WTC11 (cell line): ENCODE data around the gene ELOVL5.

Experiments used
- ARID4B ChIP-seq: sonication (generic); formaldehyde crosslinking; IDR thresholded peaks from 2 replicates; pipeline ENCODE4 v1.8.0; 2023; ENCODE audit warnings: missing genetic modification reagents, mild to moderate bottlenecking, borderline replicate concordance
- ATF1 ChIP-seq: sonication (generic); formaldehyde crosslinking; IDR thresholded peaks from 2 replicates; pipeline ENCODE4 v1.8.1; 2023; ENCODE audit warnings: mild to moderate bottlenecking, moderate library complexity, missing genetic modification reagents
- CTCF ChIP-seq: fragments of 200-600 bp; IDR thresholded peaks from 2 replicates; pipeline ENCODE4 v1.8.0; 2022; ENCODE audit warnings: antibody characterized with exemption
- NFYB ChIP-seq: sonication (generic); formaldehyde crosslinking; conservative IDR thresholded peaks from 2 replicates; pipeline ENCODE4 v1.8.0; 2022; ENCODE audit warnings: low read depth, missing genetic modification reagents
- NR2C2 ChIP-seq: sonication (generic); formaldehyde crosslinking; IDR thresholded peaks from 2 replicates; pipeline ENCODE4 v1.8.0; 2022; ENCODE audit warnings: mild to moderate bottlenecking, missing genetic modification reagents
- TP53 ChIP-seq: sonication (generic); formaldehyde crosslinking; IDR thresholded peaks from 2 replicates; pipeline ENCODE4 v1.8.1; 2023; ENCODE audit warnings: mild to moderate bottlenecking, missing genetic modification reagents
- ZNF317 ChIP-seq: sonication (generic); formaldehyde crosslinking; IDR thresholded peaks from 2 replicates; pipeline ENCODE4 v1.8.1; 2023; ENCODE audit warnings: low read depth, mild to moderate bottlenecking, moderate library complexity, missing genetic modification reagents, borderline replicate concordance
- ZNF512 ChIP-seq: sonication (generic); formaldehyde crosslinking; IDR thresholded peaks from 2 replicates; pipeline ENCODE4 v1.8.1; 2022; ENCODE audit warnings: missing genetic modification reagents, borderline replicate concordance
- TF ChIP-seq, protein P1 (sequence below): fragments of 250-450 bp; sonication (Bioruptor Pico); conservative IDR thresholded peaks from 2 replicates; pipeline ENCODE4 v1.9.0; 2021; ENCODE audit warnings: mild to moderate bottlenecking
- TF ChIP-seq, protein P2 (sequence below): sonication (generic); formaldehyde crosslinking; IDR thresholded peaks from 2 replicates; pipeline ENCODE4 v1.8.0; 2022; ENCODE audit warnings: mild to moderate bottlenecking, missing genetic modification reagents

DNA sequence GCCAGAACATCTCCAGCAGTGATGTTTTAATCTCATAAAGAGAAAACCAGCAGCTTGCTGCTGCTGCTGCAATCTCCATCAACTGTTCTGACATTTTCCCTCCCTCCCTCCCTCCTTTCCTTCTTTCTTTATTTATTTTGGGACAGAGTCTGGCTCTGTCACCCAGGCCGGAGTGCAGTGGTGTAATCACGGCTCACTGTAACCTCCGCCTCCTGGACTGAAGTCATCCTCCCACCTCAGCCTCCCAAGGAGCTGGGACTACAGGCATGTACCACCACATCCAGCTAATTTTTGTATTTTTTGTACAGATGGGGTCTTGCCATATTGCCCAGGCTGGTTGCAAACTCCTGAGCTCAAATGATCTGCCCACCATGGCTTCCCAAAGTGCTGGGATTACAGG, 5.7 kb downstream of the ELOVL5 start:
- TF ChIP-seq ZNF512 (CRISPR knock-in tag), result no peak
- TF ChIP-seq CTCF, result no peak
- TF ChIP-seq TP53, result no peak
- no peak for TF ChIP-seq NR2C2 (CRISPR knock-in tag)
- TF ChIP-seq ZNF317 (CRISPR knock-in tag), result no peak
- TF ChIP-seq, protein P1, sequence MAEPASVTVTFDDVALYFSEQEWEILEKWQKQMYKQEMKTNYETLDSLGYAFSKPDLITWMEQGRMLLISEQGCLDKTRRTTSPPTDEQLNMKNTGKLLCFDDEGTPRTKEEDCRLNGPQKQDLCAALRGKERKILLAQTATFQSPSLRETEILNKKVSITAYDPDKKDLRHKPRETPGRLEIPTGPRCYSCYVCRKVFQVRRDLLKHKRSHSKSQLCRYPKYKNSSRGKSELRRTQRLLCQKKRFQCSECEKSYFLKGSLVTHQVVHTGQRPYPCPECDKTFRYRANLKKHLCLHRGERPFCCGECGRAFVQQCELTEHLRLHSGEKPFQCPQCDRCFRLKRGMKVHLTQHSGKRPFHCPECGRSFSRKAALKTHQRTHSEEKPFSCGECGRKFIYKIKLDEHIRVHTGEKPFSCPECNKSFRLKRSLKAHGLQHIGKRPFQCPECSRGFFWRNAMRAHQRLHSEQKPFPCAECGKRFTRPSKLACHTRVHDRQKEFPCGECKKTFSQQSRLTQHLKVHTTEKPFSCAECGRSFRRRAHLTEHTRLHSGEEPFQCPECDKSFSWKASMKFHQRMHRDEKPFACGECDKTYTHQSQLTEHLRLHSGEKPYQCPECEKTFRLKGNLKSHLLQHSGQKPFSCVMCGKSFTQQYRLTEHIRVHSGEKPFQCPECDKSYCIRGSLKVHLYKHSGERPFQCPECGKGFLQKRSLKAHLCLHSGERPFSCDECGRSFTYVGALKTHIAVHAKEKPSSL (CRISPR knock-in tag), result no peak
- TF ChIP-seq, protein P2, sequence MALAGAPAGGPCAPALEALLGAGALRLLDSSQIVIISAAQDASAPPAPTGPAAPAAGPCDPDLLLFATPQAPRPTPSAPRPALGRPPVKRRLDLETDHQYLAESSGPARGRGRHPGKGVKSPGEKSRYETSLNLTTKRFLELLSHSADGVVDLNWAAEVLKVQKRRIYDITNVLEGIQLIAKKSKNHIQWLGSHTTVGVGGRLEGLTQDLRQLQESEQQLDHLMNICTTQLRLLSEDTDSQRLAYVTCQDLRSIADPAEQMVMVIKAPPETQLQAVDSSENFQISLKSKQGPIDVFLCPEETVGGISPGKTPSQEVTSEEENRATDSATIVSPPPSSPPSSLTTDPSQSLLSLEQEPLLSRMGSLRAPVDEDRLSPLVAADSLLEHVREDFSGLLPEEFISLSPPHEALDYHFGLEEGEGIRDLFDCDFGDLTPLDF (CRISPR knock-in tag), result no peak
- TF ChIP-seq ARID4B (CRISPR knock-in tag), result no peak
- TF ChIP-seq NFYB (CRISPR knock-in tag), result no peak
- no peak for TF ChIP-seq ATF1
